ENCODE measurements around the gene RFNG.

The RFNG gene

DNA sequence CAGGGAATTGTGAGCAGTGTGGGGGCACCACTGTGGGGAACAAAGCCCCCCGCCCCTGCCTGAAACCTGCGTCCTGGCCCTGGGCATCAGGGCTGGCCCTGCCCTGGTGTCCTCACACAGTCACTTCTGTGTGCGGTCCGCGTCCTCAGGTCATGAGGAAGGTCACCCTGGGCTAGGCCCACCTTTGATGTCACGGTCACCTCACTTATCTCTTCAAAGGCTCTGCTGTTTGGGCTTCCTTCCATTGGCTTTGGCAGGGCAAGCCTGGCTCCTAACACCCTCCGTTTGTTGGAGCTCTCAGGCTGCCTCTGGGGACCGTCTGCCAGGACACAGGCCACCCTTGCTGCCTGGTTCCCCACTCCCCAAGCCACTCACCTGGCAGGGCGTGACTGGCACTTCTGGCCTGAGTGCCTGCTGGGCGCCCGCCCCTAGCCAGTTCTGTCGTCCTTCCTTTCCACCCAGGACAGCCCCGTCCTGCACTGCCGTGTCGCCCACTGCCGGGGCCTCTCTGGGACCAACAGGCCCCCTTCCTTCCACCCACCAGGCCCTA is 37.8 kb downstream of the RFNG start:
- no peak for DNase-seq (ENCODE audit: low spot score)

- no peak for DNase-seq (ENCODE audit: low spot score)
These were observed 38.3 kb downstream of the RFNG start for GRCh38 chr17:82013341-82013740.

- DNase-seq (ENCODE audit: low spot score), result no peak
These were observed 38.8 kb downstream of the RFNG start for GRCh38 chr17:82012640-82013295.

DNA sequence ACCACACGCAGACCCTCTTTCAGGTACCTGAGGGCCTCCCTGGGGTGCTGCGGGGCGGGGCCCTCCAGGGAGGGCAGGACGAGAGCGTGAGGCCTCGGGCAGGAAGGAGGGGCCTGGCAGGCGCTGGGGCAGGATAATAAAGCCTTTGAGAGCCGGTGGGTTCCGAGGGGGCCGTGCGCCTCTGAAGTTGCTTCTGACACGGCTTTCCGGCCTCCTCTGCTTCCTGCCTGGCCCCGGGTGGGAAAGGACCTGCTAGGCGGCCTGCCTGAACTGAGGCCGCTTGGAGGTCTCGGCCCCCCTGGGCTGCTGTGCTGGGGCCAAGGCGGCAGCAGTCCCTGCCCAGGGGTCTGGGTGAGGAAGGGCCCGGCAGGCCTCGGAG is 39.4 kb downstream of the RFNG start:
- no peak for DNase-seq (ENCODE audit: low spot score)

DNA sequence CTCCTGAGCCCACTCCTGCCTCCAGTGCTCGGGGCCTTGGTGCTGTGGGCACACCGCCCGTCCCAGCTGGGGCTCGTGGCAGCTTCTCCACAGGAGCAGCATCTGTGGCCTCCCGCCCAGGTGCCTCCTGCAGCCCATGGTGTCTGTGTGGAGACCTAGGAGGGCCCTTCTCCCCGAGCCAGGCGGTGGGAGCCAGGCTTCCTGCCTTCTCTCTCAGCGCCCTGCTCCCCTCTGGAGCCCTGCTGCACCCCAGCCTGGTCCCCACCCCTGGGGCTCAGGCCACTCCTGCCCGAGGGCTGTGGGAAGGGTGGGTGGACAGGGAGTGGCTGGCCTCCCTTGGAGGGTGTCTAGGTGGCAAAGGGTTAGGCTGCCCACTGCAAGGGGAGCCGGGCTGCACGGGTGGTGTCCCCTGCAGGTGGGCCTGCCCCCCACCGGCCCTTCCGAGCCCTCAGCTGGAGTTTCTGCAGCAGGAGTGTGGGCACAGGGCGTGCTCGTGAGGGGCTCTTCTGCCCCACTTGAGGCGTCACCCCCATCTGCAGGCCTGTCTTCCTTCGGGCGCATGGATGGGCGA is 39.9 kb downstream of the RFNG start:
- DNase-seq (ENCODE audit: low spot score), result no peak

DNA sequence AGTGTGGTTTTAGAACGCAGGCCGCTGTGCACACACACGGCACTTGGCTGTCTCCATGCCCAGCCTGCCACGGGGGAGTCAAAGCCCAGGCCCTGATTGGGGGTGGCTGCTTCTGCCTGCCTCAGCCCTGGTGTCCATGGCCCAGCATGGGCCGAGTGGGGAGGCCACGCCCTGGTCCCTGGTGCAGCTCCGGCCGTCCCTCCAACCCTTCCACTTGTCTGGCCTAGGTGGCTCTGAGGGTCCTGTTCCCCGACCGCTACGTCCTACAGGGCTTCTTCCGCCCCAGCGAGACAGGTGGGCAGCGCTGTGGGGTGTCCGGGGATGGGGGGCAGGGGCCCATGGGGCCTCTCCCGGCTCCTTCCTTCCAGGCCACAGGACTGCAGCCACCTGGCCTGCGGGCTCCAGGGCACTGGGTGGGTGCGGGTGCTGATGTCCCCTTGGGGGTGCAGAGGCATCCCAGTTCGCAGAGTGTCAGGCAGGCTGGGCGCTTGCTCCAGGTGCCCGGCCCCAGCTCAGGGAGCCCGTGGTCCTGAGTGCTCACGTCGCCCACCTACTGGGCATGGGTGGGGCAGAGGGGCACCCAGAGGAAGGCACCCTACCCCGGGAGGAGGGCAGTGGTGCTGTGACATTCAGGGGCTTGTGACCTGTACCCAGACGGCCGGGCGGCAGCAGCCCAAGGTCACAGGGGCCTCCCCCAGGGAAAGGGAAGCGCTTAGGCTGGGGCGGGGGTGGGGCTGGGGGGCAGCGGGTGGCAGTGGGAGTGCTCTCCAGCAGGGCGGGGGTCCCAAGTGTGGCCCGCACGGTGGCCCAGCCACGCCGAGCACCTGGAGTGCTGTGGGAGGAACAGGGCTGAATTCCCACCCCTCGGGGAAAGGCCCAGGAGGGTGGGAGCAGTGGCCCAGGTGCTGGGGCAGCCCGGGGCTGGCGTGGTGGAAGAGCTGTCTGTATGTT is 40.8 kb downstream of the RFNG start:
- DNase-seq (ENCODE audit: low spot score), result no peak

DNA sequence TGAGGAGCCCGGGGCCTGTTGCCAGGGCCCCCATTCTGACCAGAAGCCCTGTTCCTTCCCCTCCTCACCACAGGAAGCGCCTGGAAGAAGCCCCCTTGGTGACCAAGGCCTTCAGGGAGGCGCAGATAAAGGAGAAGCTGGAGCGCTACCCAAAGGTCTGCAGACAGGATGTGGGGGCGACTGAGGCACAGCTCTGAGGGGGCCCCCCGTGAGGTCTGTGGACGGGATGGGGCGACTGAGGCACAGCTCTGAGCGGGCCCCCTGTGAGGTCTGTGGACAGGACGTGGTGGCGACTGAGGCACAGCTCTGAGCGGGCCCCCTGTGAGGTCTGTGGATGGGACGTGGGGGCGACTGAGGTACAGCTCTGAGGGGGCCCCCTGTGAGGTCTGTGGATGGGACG is 42.2 kb downstream of the RFNG start:
- no peak for DNase-seq (ENCODE audit: low spot score)

DNA sequence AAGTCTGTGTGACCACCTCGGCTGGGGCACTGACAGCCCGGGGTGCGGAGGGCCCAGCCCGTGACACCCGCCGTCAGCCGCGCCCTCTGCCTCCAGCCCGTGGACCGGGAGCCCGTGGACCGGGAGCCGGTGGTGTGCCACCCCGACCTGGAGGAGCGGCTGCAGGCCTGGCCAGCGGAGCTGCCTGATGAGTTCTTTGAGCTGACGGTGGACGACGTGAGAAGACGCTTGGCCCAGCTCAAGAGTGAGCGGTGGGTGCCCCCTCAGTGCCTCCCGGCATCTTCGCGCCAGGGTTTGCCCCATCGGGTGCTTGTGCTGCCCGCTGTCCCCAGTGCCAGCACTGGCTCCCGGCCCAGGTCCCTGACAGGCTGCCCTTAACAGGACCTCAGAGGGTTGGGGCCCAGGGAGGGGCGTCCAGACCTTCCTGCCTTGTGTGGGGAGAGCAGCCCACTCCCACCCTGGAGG is 42.6 kb downstream of the RFNG start:
- DNase-seq (ENCODE audit: low spot score), result no peak

DNA sequence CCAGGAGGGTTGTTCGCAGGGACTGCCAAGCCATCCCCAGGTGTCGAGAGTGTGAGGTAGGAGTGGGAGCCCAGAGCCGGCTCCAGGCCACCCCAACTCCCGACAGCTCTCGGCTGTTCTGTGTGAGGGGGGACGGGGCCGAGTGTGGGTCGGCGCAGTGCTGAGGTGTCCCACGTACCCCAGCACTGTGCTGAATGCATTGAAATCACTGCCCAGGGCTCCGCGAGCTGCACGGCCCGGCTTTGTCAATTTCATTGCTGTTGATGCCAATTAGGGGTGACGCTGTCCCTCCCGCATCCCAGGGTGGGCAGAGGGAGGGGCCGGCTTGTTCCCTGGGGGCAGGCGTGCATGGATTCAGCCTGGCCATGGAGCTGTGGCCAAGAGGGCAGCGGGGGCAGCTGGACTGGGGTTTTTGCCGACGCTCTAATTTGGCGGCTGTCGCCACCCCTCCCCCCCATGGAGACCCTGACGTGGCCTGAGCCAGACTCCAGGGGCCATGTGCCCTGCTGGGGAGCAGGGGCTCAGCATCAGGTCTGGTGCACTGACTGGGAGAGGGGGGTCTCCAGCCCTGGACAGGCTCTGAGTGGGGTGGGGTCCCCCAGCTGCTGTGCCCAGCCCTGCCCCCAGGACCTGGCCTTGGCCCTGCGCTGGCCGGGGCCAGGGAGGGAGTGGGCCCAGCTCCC is 43.2 kb downstream of the RFNG start:
- DNase-seq (ENCODE audit: low spot score), result no peak

GRCh38 chr17:82007495-82008257 is 43.9 kb downstream of the RFNG start:
- DNase-seq (ENCODE audit: low spot score), result no peak

DNA sequence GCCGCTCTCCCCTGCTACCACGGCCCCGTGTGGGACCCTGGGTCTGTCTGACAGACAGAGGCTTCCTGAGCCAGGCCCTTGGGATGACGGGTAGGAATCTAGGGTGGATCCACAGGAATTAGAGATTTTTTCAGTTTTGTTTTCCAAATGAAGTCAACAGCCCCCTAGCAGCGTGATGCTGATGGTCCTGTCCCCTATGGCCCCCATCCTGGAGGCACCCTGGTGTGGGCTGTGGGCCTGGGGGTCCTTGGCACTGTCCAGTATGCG is 44.5 kb downstream of the RFNG start:
- no peak for DNase-seq (ENCODE audit: low spot score)

DNA sequence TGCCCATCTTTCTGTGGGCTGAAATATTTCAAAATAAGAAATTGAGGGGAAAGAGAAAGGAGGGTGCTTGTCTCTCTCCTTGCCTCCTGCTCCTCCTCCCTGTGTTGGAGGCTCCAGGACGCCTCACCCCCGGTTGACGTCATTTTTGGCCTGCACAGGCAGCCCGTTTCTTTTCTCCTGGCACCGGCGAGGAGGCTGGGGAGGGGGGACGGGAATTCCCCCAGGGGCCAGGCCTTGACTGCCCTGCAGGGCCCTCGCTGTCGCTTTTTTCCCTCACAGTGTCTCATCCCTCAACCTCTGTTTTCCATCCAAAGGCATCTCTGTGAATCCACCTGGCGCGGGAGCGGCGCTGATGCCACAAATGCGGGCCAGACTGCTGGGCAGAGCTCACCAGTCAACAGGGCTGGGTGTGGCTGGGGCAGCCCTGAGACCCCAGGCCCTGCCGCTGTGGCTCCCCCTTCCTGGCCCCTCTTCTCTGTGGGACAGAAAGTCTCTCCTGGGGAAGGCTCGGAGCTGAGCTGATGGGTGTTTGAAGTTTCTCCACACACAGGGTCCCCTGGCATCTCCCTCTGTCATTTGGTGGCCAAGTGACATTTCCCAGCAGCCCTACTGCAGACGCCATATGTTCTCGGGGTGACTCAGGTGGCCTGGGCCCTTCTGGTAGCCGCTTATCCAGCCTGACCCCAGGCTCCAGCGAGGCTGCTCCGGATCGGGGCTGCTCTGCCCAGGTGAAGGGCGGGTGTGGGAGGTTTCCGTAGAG is 45.0 kb downstream of the RFNG start:
- no peak for DNase-seq (ENCODE audit: low spot score)

DNA sequence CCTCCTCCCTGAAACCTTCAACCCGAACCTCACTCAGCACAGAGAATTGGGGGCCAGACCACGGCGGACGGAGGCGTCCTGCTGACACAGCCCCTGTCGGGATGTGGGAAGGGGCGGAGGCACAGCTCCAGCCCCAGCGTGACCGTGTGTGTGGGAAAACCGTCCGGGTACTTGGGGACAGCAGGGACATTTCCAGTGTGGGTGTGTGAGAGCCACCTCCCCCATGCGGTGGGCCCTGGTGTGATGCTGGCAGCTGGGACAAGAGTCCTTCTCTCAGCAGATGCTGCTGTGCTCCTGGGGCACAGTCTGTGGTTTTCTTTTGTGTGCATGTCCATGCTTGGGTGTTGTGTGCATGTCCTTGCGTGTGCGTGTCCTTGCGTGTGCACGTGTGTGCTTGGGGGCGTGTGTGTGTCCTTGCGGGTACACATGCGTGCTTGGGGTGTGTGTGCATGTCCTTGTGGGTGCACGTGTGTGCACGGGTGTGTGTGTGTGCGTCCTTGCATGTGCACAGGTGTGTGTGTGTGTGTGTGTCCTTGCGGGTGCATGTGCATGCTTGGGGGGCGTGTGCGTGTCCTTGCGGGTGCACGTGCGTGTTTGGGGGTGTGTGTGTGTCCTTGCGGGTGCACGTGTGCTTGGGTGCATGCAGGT is 45.8 kb downstream of the RFNG start:
- DNase-seq (ENCODE audit: low spot score), result no peak

- no peak for DNase-seq (ENCODE audit: low spot score)
These were observed 46.8 kb downstream of the RFNG start for GRCh38 chr17:82004517-82005455.

DNA sequence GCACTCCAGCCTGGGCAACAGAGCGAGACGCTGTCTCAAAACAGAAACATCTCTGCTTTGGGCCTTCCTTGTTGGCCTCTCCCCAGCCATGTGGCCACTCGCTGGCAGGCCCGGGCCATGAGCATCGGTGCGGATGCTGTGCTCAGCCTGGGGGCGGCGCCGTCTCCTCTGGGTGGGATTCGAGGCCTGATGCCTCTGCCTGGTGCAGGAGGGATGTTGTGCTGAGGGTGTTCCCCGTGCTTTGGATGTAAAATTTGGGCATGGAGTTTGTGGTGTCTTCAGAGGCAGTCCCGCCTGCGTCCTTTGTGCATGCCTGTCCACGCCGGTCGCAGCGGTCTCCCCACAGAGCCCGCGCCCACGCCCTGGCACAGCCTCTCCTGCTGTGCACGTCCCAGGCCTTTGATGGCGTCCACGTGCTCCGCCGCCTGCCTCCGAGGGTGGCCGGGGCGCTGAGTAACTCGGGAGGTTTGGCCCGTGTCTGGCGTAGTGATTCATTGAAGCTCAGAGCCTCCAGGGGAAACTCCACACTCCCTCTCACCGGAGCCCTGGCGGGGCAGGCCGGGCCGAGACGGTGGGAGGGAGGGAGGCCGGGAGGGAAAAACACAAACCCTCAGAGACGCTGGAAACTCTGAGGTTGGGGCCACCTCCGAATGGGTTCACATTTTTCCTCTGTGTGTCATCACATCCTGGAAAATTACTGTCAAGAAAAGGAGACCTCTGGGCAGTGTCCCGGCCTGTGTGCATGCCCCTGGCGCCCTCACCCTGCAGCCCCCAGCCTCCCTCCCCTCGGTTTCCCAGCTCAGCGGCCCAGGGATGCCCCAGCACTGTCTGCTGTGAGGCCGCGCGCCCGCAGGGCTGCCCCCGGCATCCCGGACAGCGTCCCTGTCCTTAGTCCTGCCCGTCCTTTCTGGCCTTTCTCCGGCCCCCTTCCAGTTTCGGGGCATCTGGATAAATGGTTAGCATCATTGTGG is 47.9 kb downstream of the RFNG start:
- DNase-seq (ENCODE audit: low spot score), result peak; percentile 92

DNA sequence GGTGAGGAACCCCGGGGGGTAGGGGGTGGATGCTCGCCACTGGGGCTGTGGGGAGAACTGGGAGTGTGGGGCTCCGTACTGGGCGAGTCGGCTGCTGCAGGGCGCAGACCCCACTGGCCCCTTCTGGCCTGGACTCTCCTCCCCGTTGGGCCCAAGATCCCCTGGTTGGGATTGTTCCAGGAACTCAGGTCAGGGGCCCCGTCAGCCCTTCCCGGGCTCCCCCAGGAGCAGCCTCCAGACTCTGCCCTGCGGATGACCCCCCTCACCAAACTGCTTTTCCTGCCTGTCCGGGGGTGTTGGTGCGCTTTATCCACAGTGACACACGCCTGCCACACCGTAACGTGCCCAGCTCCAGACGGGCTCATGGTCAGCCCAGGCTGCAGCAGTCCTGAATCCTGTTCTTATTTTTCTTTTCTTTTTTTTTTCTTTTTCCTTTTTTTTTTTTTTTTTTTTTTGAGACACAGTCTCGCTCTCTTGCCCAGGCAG is 50.0 kb downstream of the RFNG start:
- DNase-seq (ENCODE audit: low spot score), result no peak

- no peak for DNase-seq (ENCODE audit: low spot score)
These were observed 50.6 kb downstream of the RFNG start for GRCh38 chr17:82000803-82001570.

All from kidney capillary endothelial cell (primary cell).